ENCODE data around the gene KSR2.

DNA sequence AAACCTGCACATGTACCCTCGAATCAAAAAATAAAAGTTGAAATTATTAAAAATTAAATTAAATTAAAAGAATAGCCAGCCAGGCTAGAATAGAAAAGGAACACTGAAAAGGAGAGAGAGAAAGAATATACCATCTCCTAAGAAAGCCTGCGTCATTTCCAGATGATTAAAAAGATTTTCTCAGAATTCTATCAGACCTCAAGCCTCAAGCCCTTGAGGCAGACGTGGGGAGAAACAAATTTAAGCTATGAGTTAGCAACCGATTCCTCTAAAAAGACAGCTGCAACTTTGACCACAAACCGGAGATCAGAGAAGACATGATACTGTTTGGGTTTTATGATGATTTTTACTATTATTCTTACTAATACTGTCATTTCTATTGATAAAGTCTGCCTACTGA is 138.3 kb downstream of the KSR2 start:
- TF ChIP-seq ZSCAN20 (CRISPR knock-in tag; IDR thresholded peaks at IDR 0.05; ENCODE audit: borderline replicate concordance) = no peak
- no peak for TF ChIP-seq TCF7 (IDR thresholded peaks at IDR 0.05; ENCODE audit: low read depth)
- no peak for TF ChIP-seq PCBP2 (optimal IDR thresholded peaks at IDR 0.05; ENCODE audit: low read depth, low read length, poor library complexity, severe bottlenecking)
- TF ChIP-seq, protein P1, sequence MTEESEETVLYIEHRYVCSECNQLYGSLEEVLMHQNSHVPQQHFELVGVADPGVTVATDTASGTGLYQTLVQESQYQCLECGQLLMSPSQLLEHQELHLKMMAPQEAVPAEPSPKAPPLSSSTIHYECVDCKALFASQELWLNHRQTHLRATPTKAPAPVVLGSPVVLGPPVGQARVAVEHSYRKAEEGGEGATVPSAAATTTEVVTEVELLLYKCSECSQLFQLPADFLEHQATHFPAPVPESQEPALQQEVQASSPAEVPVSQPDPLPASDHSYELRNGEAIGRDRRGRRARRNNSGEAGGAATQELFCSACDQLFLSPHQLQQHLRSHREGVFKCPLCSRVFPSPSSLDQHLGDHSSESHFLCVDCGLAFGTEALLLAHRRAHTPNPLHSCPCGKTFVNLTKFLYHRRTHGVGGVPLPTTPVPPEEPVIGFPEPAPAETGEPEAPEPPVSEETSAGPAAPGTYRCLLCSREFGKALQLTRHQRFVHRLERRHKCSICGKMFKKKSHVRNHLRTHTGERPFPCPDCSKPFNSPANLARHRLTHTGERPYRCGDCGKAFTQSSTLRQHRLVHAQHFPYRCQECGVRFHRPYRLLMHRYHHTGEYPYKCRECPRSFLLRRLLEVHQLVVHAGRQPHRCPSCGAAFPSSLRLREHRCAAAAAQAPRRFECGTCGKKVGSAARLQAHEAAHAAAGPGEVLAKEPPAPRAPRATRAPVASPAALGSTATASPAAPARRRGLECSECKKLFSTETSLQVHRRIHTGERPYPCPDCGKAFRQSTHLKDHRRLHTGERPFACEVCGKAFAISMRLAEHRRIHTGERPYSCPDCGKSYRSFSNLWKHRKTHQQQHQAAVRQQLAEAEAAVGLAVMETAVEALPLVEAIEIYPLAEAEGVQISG (CRISPR knock-in tag; IDR thresholded peaks at IDR 0.05) = no peak
- TF ChIP-seq SETDB1 (CRISPR knock-in tag; IDR thresholded peaks at IDR 0.05; ENCODE audit: borderline replicate concordance) = no peak
- TF ChIP-seq U2AF1 (optimal IDR thresholded peaks at IDR 0.05; ENCODE audit: low read depth, low read length) = no peak
- TF ChIP-seq, protein P2, sequence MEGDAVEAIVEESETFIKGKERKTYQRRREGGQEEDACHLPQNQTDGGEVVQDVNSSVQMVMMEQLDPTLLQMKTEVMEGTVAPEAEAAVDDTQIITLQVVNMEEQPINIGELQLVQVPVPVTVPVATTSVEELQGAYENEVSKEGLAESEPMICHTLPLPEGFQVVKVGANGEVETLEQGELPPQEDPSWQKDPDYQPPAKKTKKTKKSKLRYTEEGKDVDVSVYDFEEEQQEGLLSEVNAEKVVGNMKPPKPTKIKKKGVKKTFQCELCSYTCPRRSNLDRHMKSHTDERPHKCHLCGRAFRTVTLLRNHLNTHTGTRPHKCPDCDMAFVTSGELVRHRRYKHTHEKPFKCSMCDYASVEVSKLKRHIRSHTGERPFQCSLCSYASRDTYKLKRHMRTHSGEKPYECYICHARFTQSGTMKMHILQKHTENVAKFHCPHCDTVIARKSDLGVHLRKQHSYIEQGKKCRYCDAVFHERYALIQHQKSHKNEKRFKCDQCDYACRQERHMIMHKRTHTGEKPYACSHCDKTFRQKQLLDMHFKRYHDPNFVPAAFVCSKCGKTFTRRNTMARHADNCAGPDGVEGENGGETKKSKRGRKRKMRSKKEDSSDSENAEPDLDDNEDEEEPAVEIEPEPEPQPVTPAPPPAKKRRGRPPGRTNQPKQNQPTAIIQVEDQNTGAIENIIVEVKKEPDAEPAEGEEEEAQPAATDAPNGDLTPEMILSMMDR (CRISPR knock-in tag; IDR thresholded peaks at IDR 0.05) = no peak
- TF ChIP-seq GLI4 (CRISPR knock-in tag; IDR thresholded peaks at IDR 0.05; ENCODE audit: borderline replicate concordance) = no peak
- no peak for TF ChIP-seq PLRG1 (conservative IDR thresholded peaks at IDR 0.05)
- TF ChIP-seq, protein P3, sequence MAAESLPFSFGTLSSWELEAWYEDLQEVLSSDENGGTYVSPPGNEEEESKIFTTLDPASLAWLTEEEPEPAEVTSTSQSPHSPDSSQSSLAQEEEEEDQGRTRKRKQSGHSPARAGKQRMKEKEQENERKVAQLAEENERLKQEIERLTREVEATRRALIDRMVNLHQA (CRISPR knock-in tag; IDR thresholded peaks at IDR 0.05) = no peak
- TF ChIP-seq SIX4 (CRISPR knock-in tag; IDR thresholded peaks at IDR 0.05) = no peak

All from HepG2 (cell line).